ENCODE data around the gene VAMP8. TPM values are rescaled to one million over a fixed set of nuclear protein-coding genes. Genes with fewer than 3 reads are reported as not detected.
"Not testable (repeated sequence)": the region's sequence is repeated elsewhere in the genome, so short reads cannot be mapped to it uniquely, and the experiment has no call there.

VAMP8 gene
- polyA plus RNA-seq, 3 donors: 260 to 761 (median 623) TPM

- WGBS (ENCODE audit: insufficient coverage): 4% methylated on average over 2 of the region's 2 CpGs
- Histone ChIP-seq H3K9me3 (replicated peaks in 1 of 2; ENCODE audit: control insufficient read depth in 1 of 2, insufficient read depth in 1 of 2, low read length in 2 of 2) (no peaks in the 10 kb centered on the region), H3K4me3 (replicated peaks in 1 of 3; ENCODE audit: low read depth in 2 of 3, low read length in 3 of 3) (peak overlapping the region in 1 of 3 experiments; percentile 61), H2AFZ (ENCODE audit: insufficient read depth, low read depth, low read length, poor library complexity, severe bottlenecking) (no peak overlapping the region), H3K36me3 (replicated peaks in 1 of 2; ENCODE audit: control insufficient read depth in 1 of 2, insufficient read depth in 2 of 2, low read length in 2 of 2) (peaks cover 0 to 6% of the 10 kb centered on the region in 2 donors), H3K79me2 (ENCODE audit: insufficient read depth, low read length) (peaks cover 68% of the 10 kb centered on the region), H3K4me2 (replicated peaks; ENCODE audit: extremely low read depth, low read length, poor library complexity, severe bottlenecking) (peak overlapping the region; percentile 63), H4K20me1 (ENCODE audit: insufficient read depth, low read length) (no peaks in the 10 kb centered on the region), H3K27me3 (ENCODE audit: control insufficient read depth in 2 of 2, insufficient read depth in 2 of 2, low read length in 2 of 2) (no peaks in the 10 kb centered on the region), H3K9ac (ENCODE audit: insufficient read depth, low read length, poor library complexity, severe bottlenecking) (peak overlapping the region; percentile 11), H3K4me1 (ENCODE audit: control insufficient read depth in 1 of 2, insufficient read depth in 2 of 2, low read length in 2 of 2) (peaks cover 74 to 79% of the 10 kb centered on the region in 2 donors), H3K27ac (ENCODE audit: low read depth in 1 of 2, low read length in 2 of 2) (peak overlapping the region; percentile 41 to 71)
- Mint-ChIP-seq H3K27ac (peak overlapping the region; percentile 74 to 91 (median 86)), H3K36me3 (peaks cover 13 to 16% of the 10 kb centered on the region in 2 donors), H3K4me3 (peak overlapping the region; percentile 52 to 88), H3K27me3 (ENCODE audit: low read depth in 3 of 3) (peaks cover 0 to 5% (median 2%) of the 10 kb centered on the region in 3 donors), H3K4me1 (peaks cover 79% of the 10 kb centered on the region), H3K9me3 (peaks cover 0 to 2% (median 0%) of the 10 kb centered on the region in 7 donors)
- intact Hi-C loops (cut with micrococcal nuclease): no loop called here
- peak in 1 of 3 donors; percentile 45 for DNase-seq
- TF ChIP-seq, protein P1, sequence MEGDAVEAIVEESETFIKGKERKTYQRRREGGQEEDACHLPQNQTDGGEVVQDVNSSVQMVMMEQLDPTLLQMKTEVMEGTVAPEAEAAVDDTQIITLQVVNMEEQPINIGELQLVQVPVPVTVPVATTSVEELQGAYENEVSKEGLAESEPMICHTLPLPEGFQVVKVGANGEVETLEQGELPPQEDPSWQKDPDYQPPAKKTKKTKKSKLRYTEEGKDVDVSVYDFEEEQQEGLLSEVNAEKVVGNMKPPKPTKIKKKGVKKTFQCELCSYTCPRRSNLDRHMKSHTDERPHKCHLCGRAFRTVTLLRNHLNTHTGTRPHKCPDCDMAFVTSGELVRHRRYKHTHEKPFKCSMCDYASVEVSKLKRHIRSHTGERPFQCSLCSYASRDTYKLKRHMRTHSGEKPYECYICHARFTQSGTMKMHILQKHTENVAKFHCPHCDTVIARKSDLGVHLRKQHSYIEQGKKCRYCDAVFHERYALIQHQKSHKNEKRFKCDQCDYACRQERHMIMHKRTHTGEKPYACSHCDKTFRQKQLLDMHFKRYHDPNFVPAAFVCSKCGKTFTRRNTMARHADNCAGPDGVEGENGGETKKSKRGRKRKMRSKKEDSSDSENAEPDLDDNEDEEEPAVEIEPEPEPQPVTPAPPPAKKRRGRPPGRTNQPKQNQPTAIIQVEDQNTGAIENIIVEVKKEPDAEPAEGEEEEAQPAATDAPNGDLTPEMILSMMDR (IDR thresholded peaks at IDR 0.05): no peak
Measured at GRCh38 chr2:85590950-85591349, 13.6 kb downstream of the VAMP8 start.

GRCh38 chr2:85591563-85591962, 14.2 kb downstream of the VAMP8 start:
- Histone ChIP-seq H4K20me1 (ENCODE audit: insufficient read depth, low read length) (peaks cover 4% of the 10 kb centered on the region), H3K79me2 (ENCODE audit: insufficient read depth, low read length) (peaks cover 68% of the 10 kb centered on the region), H3K36me3 (replicated peaks in 1 of 2; ENCODE audit: control insufficient read depth in 1 of 2, insufficient read depth in 2 of 2, low read length in 2 of 2) (peaks cover 0 to 6% of the 10 kb centered on the region in 2 donors), H3K9ac (ENCODE audit: insufficient read depth, low read length, poor library complexity, severe bottlenecking) (no peak overlapping the region), H3K4me2 (replicated peaks; ENCODE audit: extremely low read depth, low read length, poor library complexity, severe bottlenecking) (peak overlapping the region; percentile 63), H2AFZ (ENCODE audit: insufficient read depth, low read depth, low read length, poor library complexity, severe bottlenecking) (no peak overlapping the region), H3K9me3 (replicated peaks in 1 of 2; ENCODE audit: control insufficient read depth in 1 of 2, insufficient read depth in 1 of 2, low read length in 2 of 2) (no peaks in the 10 kb centered on the region), H3K27me3 (ENCODE audit: control insufficient read depth in 2 of 2, insufficient read depth in 2 of 2, low read length in 2 of 2) (no peaks in the 10 kb centered on the region), H3K4me1 (ENCODE audit: control insufficient read depth in 1 of 2, insufficient read depth in 2 of 2, low read length in 2 of 2) (peaks cover 74 to 79% of the 10 kb centered on the region in 2 donors), H3K4me3 (replicated peaks in 1 of 3; ENCODE audit: low read depth in 2 of 3, low read length in 3 of 3) (peak overlapping the region in 1 of 3 experiments; percentile 61), H3K27ac (ENCODE audit: low read depth in 1 of 2, low read length in 2 of 2) (peak overlapping the region; percentile 41 to 71)
- H3K4me3 Mint-ChIP-seq: no peak overlapping the region
- H3K4me1 Mint-ChIP-seq: peaks cover 78% of the 10 kb centered on the region
- TF ChIP-seq, protein P1 (IDR thresholded peaks at IDR 0.05): no peak
- peaks cover 14 to 18% of the 10 kb centered on the region in 2 donors for H3K36me3 Mint-ChIP-seq
- peak overlapping the region in 5 of 7 donors; percentile 50 to 90 (median 80) for H3K27ac Mint-ChIP-seq
- WGBS (ENCODE audit: insufficient coverage): 86% methylated on average over 10 of the region's 12 CpGs
- H3K9me3 Mint-ChIP-seq: peaks cover 0 to 2% (median 0%) of the 10 kb centered on the region in 7 donors
- intact Hi-C loops (cut with micrococcal nuclease): no loop called here
- DNase-seq: no peak
- H3K27me3 Mint-ChIP-seq (ENCODE audit: low read depth in 3 of 3): peaks cover 0 to 7% (median 2%) of the 10 kb centered on the region in 3 donors

DNA sequence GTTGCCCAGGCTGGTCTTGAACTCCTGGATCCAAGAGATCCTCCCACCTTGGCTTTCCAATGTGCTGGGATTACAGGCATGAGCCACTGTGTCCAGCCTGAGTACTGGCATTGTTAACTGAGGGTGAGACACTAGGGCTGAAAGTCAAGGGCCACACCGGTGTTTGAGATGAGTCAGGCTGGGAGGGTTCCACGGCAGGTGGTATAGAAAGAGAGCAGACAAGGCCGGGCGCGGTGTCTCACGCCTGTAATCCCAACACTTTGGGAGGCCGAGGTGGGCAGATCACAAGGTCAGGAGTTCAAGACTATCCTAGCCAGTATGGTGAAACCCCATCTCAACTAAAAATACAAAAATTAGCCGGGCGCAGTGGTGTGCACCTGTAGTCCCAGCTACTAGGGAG, 14.9 kb downstream of the VAMP8 start:
- Histone ChIP-seq H4K20me1 (ENCODE audit: insufficient read depth, low read length) (peaks cover 12% of the 10 kb centered on the region), H3K36me3 (replicated peaks in 1 of 2; ENCODE audit: control insufficient read depth in 1 of 2, insufficient read depth in 2 of 2, low read length in 2 of 2) (peaks cover 6 to 13% of the 10 kb centered on the region in 2 donors), H3K4me1 (ENCODE audit: control insufficient read depth in 1 of 2, insufficient read depth in 2 of 2, low read length in 2 of 2) (peaks cover 73 to 78% of the 10 kb centered on the region in 2 donors), H3K79me2 (ENCODE audit: insufficient read depth, low read length) (peaks cover 75% of the 10 kb centered on the region)
- H3K27me3 Mint-ChIP-seq (ENCODE audit: low read depth in 3 of 3); H3K4me3 ChIP-seq (replicated peaks in 1 of 3; ENCODE audit: low read depth in 2 of 3, low read length in 3 of 3); H2AFZ ChIP-seq (ENCODE audit: insufficient read depth, low read depth, low read length, poor library complexity, severe bottlenecking); H3K27me3 ChIP-seq (ENCODE audit: control insufficient read depth in 2 of 2, insufficient read depth in 2 of 2, low read length in 2 of 2); DNase-seq; H3K9me3 Mint-ChIP-seq; H3K9me3 ChIP-seq (replicated peaks in 1 of 2; ENCODE audit: control insufficient read depth in 1 of 2, insufficient read depth in 1 of 2, low read length in 2 of 2); H3K4me2 ChIP-seq (replicated peaks; ENCODE audit: extremely low read depth, low read length, poor library complexity, severe bottlenecking); H3K4me3 Mint-ChIP-seq; H3K9ac ChIP-seq (ENCODE audit: insufficient read depth, low read length, poor library complexity, severe bottlenecking); intact Hi-C loops (cut with micrococcal nuclease); H3K27ac ChIP-seq (ENCODE audit: low read depth in 1 of 2, low read length in 2 of 2): not testable (repeated sequence)
- H3K36me3 Mint-ChIP-seq: peaks cover 21 to 25% of the 10 kb centered on the region in 2 donors
- WGBS (ENCODE audit: insufficient coverage): 93% methylated on average over 2 of the region's 9 CpGs
- H3K27ac Mint-ChIP-seq: peak overlapping the region in 4 of 7 donors; percentile 46 to 90 (median 66)
- peaks cover 77% of the 10 kb centered on the region for H3K4me1 Mint-ChIP-seq

Data from CD14-positive monocyte (primary cell).